Prostate gland (tissue), 2 donors: ENCODE results near the gene UNK.

Experiments
- POLR2A ChIP-seq: fragments of 450-650 bp; IDR thresholded peaks from one replicate; pipeline ENCODE4 v1.6.1; 2016; ENCODE audit warnings: antibody characterized with exemption, mild to moderate bottlenecking
- TF ChIP-seq, protein P1 (sequence below), 4 experiments: fragments of 200-600 bp in 2 of 4; fragments of 450-650 bp in 2 of 4; sonication (generic) in 2 of 4; IDR thresholded peaks; 1 replicate in 3 of 4; 2 replicates in 1 of 4; pipeline ENCODE4 v1.5.1; 2016 to 2019; ENCODE audit warnings: antibody characterized with exemption in 4 of 4, mild to moderate bottlenecking in 2 of 4, moderate library complexity in 2 of 4

DNA sequence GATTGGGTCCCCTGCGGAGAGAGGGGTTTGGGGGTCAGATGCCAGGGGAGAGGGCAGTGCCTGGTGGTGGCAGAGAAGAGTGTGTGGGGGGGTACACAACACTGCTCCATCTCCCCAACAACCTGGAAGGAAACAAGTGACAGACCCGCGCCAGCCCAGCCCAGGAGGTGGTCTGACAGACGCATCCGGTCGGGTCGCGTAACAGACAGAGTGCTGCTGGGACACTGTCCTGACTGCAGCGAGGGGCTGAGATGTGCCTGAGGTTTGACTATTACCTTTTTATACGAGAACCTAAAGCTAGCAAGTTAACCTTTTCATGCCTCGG is 43.4 kb downstream of the UNK start:
- no peak for TF ChIP-seq POLR2A
- TF ChIP-seq, protein P1, sequence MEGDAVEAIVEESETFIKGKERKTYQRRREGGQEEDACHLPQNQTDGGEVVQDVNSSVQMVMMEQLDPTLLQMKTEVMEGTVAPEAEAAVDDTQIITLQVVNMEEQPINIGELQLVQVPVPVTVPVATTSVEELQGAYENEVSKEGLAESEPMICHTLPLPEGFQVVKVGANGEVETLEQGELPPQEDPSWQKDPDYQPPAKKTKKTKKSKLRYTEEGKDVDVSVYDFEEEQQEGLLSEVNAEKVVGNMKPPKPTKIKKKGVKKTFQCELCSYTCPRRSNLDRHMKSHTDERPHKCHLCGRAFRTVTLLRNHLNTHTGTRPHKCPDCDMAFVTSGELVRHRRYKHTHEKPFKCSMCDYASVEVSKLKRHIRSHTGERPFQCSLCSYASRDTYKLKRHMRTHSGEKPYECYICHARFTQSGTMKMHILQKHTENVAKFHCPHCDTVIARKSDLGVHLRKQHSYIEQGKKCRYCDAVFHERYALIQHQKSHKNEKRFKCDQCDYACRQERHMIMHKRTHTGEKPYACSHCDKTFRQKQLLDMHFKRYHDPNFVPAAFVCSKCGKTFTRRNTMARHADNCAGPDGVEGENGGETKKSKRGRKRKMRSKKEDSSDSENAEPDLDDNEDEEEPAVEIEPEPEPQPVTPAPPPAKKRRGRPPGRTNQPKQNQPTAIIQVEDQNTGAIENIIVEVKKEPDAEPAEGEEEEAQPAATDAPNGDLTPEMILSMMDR (IDR thresholded peaks at IDR 0.05): no peak
